Neural cell (in vitro differentiated cells): ENCODE data around the gene TTC21B. TPM values are rescaled to one million over a fixed set of nuclear protein-coding genes. Genes with fewer than 3 reads are reported as not detected.
"Not testable (repeated sequence)": the region's sequence is repeated elsewhere in the genome, so short reads cannot be mapped to it uniquely, and the experiment has no call there.

Experiments
- H2AFZ ChIP-seq: fragments of 200-600, 300-800 bp; sonication (generic), shearing (Covaris generic); 2 replicates; pipeline ENCODE4 v1.6.0; 2014; ENCODE audit warnings: low read depth, mild to moderate bottlenecking, antibody characterized with exemption, low read length, moderate library complexity
- H3F3A ChIP-seq: fragments of 200-600 bp; shearing (Covaris generic); 2 replicates; pipeline ENCODE4 v1.6.1; 2016; ENCODE audit warnings: mild to moderate bottlenecking, moderate library complexity, mixed read lengths, antibody characterized with exemption, low read length; ENCODE audit not compliant: insufficient read depth, poor library complexity, severe bottlenecking
- H3K27ac ChIP-seq: fragments of 200-600, 300-800 bp; sonication (generic), shearing (Covaris generic); 2 replicates; pipeline ENCODE4 v1.5.1; 2014; ENCODE audit warnings: mild to moderate bottlenecking, low read length, moderate library complexity
- H3K27me3 ChIP-seq: fragments of 300-800, 200-600 bp; sonication (generic), shearing (Covaris generic); 2 replicates; pipeline ENCODE4 v1.6.0; 2014; ENCODE audit warnings: mild to moderate bottlenecking, low read depth, low read length, moderate library complexity; ENCODE audit not compliant: insufficient read depth
- H3K36me3 ChIP-seq: fragments of 300-800, 200-600 bp; sonication (generic), shearing (Covaris generic); 2 replicates; pipeline ENCODE4 v1.5.1; 2014; ENCODE audit warnings: mild to moderate bottlenecking, antibody characterized with exemption, low read length, moderate library complexity; ENCODE audit not compliant: insufficient read depth
- H3K4me2 ChIP-seq: fragments of 300-800, 200-600 bp; sonication (generic), shearing (Covaris generic); 2 replicates; pipeline ENCODE4 v1.6.0; 2014; ENCODE audit warnings: mild to moderate bottlenecking, low read length
- H3K4me3 ChIP-seq: fragments of 300-800, 200-600 bp; sonication (generic), shearing (Covaris generic); 2 replicates; pipeline ENCODE4 v1.5.1; 2014; ENCODE audit warnings: mild to moderate bottlenecking, low read length, moderate library complexity
- H3K79me2 ChIP-seq: fragments of 200-600 bp; shearing (Covaris generic); replicated peaks from 2 replicates; pipeline ENCODE4 v1.6.0; 2014; ENCODE audit warnings: mild to moderate bottlenecking, low read length, moderate library complexity; ENCODE audit not compliant: insufficient read depth
- H3K9ac ChIP-seq: fragments of 300-800, 200-600 bp; sonication (generic), shearing (Covaris generic); 2 replicates; pipeline ENCODE4 v1.6.1; 2016; ENCODE audit warnings: mild to moderate bottlenecking, low read length, mixed read lengths
- H3K9me2 ChIP-seq: fragments of 200-600 bp; shearing (Covaris generic); 2 replicates; pipeline ENCODE4 v1.6.1; 2016; ENCODE audit warnings: mild to moderate bottlenecking, low read length, mixed read lengths; ENCODE audit not compliant: insufficient read depth
- H3K9me3 ChIP-seq: fragments of 200-600, 300-800 bp; sonication (generic), shearing (Covaris generic); 2 replicates; pipeline ENCODE4 v1.6.1; 2016; ENCODE audit warnings: mild to moderate bottlenecking, mixed run types, low read length, moderate library complexity, mixed read lengths
- H4K20me1 ChIP-seq: fragments of 200-600 bp; shearing (Covaris generic); 2 replicates; pipeline ENCODE4 v1.6.1; 2016; ENCODE audit warnings: mild to moderate bottlenecking, mixed run types; ENCODE audit not compliant: insufficient read depth
- CTCF ChIP-seq: fragments of 450-650 bp; IDR thresholded peaks from 2 replicates; pipeline ENCODE4 v1.5.1; 2014; ENCODE audit warnings: antibody characterized with exemption, mild to moderate bottlenecking, moderate library complexity; ENCODE audit not compliant: poor library complexity, severe bottlenecking
- EP300 ChIP-seq: fragments of 450-650 bp; conservative IDR thresholded peaks from 2 replicates; pipeline ENCODE4 v1.6.1; 2014; ENCODE audit warnings: antibody characterized with exemption, mild to moderate bottlenecking, moderate library complexity; ENCODE audit not compliant: poor library complexity, severe bottlenecking
- EZH2 ChIP-seq: fragments of 200-600, 300-800 bp; shearing (Covaris generic), sonication (generic); IDR thresholded peaks from 2 replicates; pipeline ENCODE4 v1.6.1; 2014; ENCODE audit warnings: antibody characterized with exemption, low read length, borderline replicate concordance, mild to moderate bottlenecking; ENCODE audit not compliant: insufficient read depth, poor library complexity, severe bottlenecking
- MXI1 ChIP-seq: fragments of 450-650 bp; conservative IDR thresholded peaks from 2 replicates; pipeline ENCODE4 v1.6.1; 2014; ENCODE audit warnings: antibody characterized with exemption, mild to moderate bottlenecking; ENCODE audit not compliant: poor library complexity, severe bottlenecking
- POLR2AphosphoS5 ChIP-seq: IDR thresholded peaks from 2 replicates; pipeline ENCODE4 v1.6.1; 2012
- RAD21 ChIP-seq: fragments of 450-650 bp; conservative IDR thresholded peaks from 2 replicates; pipeline ENCODE4 v1.6.1; 2014; ENCODE audit warnings: antibody characterized with exemption, mild to moderate bottlenecking, moderate library complexity
- REST ChIP-seq: IDR thresholded peaks from 2 replicates; pipeline ENCODE4 v1.6.1; 2012; ENCODE audit warnings: borderline replicate concordance
- SMC3 ChIP-seq: fragments of 450-650 bp; conservative IDR thresholded peaks from 2 replicates; pipeline ENCODE4 v1.6.1; 2014; ENCODE audit warnings: antibody characterized with exemption, mild to moderate bottlenecking, moderate library complexity; ENCODE audit not compliant: poor library complexity
- TAF1 ChIP-seq: IDR thresholded peaks from 2 replicates; pipeline ENCODE4 v1.6.1; 2012; ENCODE audit warnings: low read depth
- polyA plus RNA-seq: library from polyadenylated mRNA; depleted of rRNA; stranded (reverse); fragments of >200 nt; gene quantifications from 2 replicates; pipeline ENCODE4 v1.2.3, GENCODE V29; 2014

TTC21B gene
- polyA plus RNA-seq, 1 donor from 2014 or later, result 31.1 TPM

GRCh38 chr2:165863810-165864261 lies 89.7 kb downstream of the TTC21B start:
- Histone ChIP-seq H3K9ac (peak overlapping the region; percentile 68), H3K9me3 (no peaks in the 10 kb centered on the region), H4K20me1 (no peaks in the 10 kb centered on the region), H3K79me2 (no peaks in the 10 kb centered on the region), H3K9me2 (no peaks in the 10 kb centered on the region), H3F3A (peaks cover 15% of the 10 kb centered on the region), H3K27me3 (no peaks in the 10 kb centered on the region), H3K4me3 (peak overlapping the region; percentile 60), H3K4me2 (peak overlapping the region; percentile 93), H2AFZ (peak overlapping the region; percentile 28), H3K36me3 (no peaks in the 10 kb centered on the region), H3K27ac (peak overlapping the region; percentile 95)
- TF ChIP-seq SMC3 (peak; percentile 63), EP300 (peak; percentile 70), RAD21 (peak; percentile 55), TAF1 (no peak), CTCF (no peak), REST (peak; percentile 60), POLR2AphosphoS5 (peak; percentile 72), MXI1 (peak; percentile 61), EZH2 (no peak)

GRCh38 chr2:165861083-165861482 lies 92.5 kb downstream of the TTC21B start:
- not testable (repeated sequence) for H3K36me3 ChIP-seq, H3K27me3 ChIP-seq, H3K9ac ChIP-seq, H3K4me3 ChIP-seq, H2AFZ ChIP-seq, H4K20me1 ChIP-seq, H3K79me2 ChIP-seq, H3K27ac ChIP-seq, H3K4me2 ChIP-seq, H3K9me3 ChIP-seq, H3K9me2 ChIP-seq
- H3F3A ChIP-seq, result peaks cover 15% of the 10 kb centered on the region

- not testable (repeated sequence) for H3K4me2 ChIP-seq, H3K9me3 ChIP-seq, H3K36me3 ChIP-seq, H3K79me2 ChIP-seq, H2AFZ ChIP-seq, H3K4me3 ChIP-seq, H3K9me2 ChIP-seq, H3K27ac ChIP-seq, H4K20me1 ChIP-seq, H3K9ac ChIP-seq, H3K27me3 ChIP-seq
- H3F3A ChIP-seq, result peaks cover 15% of the 10 kb centered on the region
These were observed 93.9 kb downstream of the TTC21B start for GRCh38 chr2:165859723-165860122.
